Pancreas (tissue), 10 donors: ENCODE measurements around the gene NFS1. TPM values are rescaled to one million over a fixed set of nuclear protein-coding genes. Genes with fewer than 3 reads are reported as not detected.
A peak's percentile ranks its signal among the peaks of the same experiment; 100 is the strongest.

Source experiments
- ATAC-seq, 4 donors: fragments of 200-7000 bp; cut with Tn5 transposase; one replicate each; pipeline versions ENCODE4 v1.8.0 to v1.9.1; 2020; ENCODE audit warnings: mild to moderate bottlenecking in 4 of 4, moderate library complexity in 4 of 4
- DNase-seq, 6 donors: peaks; one replicate each; pipeline ENCODE4 v3.0.0-alpha.2; 2020
- FAIRE-seq: peaks from 2 replicates; lab custom pipeline; 2012; peaks lifted over from hg19 to GRCh38; lab: Jason Lieb, UNC
- H3K27ac ChIP-seq, 4 donors: fragments of 200-600 bp; sonication (generic); 1 replicate in 3 of 4; 2 replicates in 1 of 4; pipeline versions ENCODE4 v1.5.0 to v1.8.0; 2020
- H3K27me3 ChIP-seq, 4 donors: fragments of 200-600 bp; one replicate each; pipeline ENCODE4 v1.8.0; 2021
- H3K36me3 ChIP-seq, 3 donors: fragments of 200-600 bp; sonication (generic) in 1 of 3; one replicate each; pipeline versions ENCODE4 v1.5.0 to v1.8.0; 2020 to 2021
- H3K4me1 ChIP-seq, 3 donors: fragments of 200-600 bp; one replicate each; pipeline ENCODE4 v1.8.0; 2021
- H3K4me3 ChIP-seq, 4 donors: fragments of 200-600 bp; sonication (generic) in 2 of 4; one replicate each; pipeline versions ENCODE4 v1.5.0 to v1.8.0; 2020 to 2021
- H3K9me3 ChIP-seq, 4 donors: fragments of 200-600 bp; one replicate each; pipeline ENCODE4 v1.8.0; 2021
- WGBS, 2 donors: extraction: QIAGEN DNeasy Blood & Tissue Kit; methylation state at CpG; one replicate each; pipeline ENCODE4 v1.1.7; 2013; 5-methylcytosine and 5-hydroxymethylcytosine counted together
- intact Hi-C, 3 donors: fragments of 100-400 bp; cut with DNase I; formaldehyde crosslinking; loops; one replicate each; pipeline versions ENCODE4 v1.11.1 to v1.14.2; 2022
- polyA plus RNA-seq, 2 donors: library from polyadenylated mRNA; stranded (reverse); fragments of 200-250 nt; gene quantifications; one replicate each; pipeline ENCODE4 v1.2.3, GENCODE V29; 2013
- total RNA-seq, 6 donors: library from RNA; stranded (reverse); fragmentation: NEBNext Ultra II Directional in 4 of 6; extraction: Animal tissue kit (Norgen Biotek cat#: 25700) in 4 of 6; gene quantifications; one replicate each; pipeline versions ENCODE4 v1.2.1 to v1.2.4, GENCODE V29; 2021 to 2023
- TF ChIP-seq, protein P1 (sequence below), 4 donors: fragments of 200-600 bp; sonication (generic) in 3 of 4; IDR thresholded peaks; one replicate each; pipeline versions ENCODE4 v1.5.0 to v1.8.0; 2021; ENCODE audit warnings: antibody characterized with exemption in 4 of 4
- donor health status: healthy with polysubstance abuse.
- donor health status: DM: no; HTN: no; CAD: no; lungs with moderate emphysema.
- donor health status: DM: no; HTN: no; CAD: no.
- donor health status: control.
- donor health status: control.
- donor health status: Bipolar disorder and iron deficiency.
- donor health status: DM: yes; HTN: yes; CAD: no.
- donor health status: DM: no; HTN: no; CAD: no.
- donor health status: DM: no; HTN: no; CAD: no.
- donor health status: DM: yes; HTN: yes; CAD: no.

The NFS1 gene
- total and polyA plus RNA-seq, 8 donors: 11.0 to 34.8 (median 15.2) TPM

DNA sequence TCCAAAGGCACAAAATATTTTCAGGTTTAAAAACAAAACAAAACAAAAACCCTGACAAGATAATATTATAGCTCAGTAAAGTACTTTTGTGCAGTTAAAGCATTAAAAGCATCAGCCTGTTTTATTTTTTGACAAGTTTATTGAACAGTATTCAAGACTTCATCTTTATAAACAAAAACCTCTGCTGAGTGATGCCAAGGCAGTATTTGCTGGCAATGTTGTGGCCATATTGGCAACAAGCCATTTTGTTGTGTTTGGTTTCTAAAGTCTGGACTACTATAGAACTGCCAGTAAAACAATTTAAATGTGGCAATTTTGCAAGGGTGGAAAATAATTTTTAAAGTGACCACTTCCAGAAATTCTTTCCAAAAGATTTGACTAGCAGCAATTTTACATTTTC lies 50.3 kb downstream of the NFS1 start:
- H3K27me3 ChIP-seq: no peaks in the 10 kb centered on the region
- peaks cover 0 to 14% (median 10%) of the 10 kb centered on the region in 3 donors for H3K36me3 ChIP-seq
- DNase-seq: no peak
- TF ChIP-seq, protein P1, sequence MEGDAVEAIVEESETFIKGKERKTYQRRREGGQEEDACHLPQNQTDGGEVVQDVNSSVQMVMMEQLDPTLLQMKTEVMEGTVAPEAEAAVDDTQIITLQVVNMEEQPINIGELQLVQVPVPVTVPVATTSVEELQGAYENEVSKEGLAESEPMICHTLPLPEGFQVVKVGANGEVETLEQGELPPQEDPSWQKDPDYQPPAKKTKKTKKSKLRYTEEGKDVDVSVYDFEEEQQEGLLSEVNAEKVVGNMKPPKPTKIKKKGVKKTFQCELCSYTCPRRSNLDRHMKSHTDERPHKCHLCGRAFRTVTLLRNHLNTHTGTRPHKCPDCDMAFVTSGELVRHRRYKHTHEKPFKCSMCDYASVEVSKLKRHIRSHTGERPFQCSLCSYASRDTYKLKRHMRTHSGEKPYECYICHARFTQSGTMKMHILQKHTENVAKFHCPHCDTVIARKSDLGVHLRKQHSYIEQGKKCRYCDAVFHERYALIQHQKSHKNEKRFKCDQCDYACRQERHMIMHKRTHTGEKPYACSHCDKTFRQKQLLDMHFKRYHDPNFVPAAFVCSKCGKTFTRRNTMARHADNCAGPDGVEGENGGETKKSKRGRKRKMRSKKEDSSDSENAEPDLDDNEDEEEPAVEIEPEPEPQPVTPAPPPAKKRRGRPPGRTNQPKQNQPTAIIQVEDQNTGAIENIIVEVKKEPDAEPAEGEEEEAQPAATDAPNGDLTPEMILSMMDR (IDR thresholded peaks at IDR 0.05): no peak
- ATAC-seq: peak in 1 of 4 donors; percentile 34
- no peaks in the 10 kb centered on the region for H3K4me1 ChIP-seq
- H3K27ac ChIP-seq: no peak overlapping the region
- no peaks in the 10 kb centered on the region for H3K9me3 ChIP-seq
- FAIRE-seq: no peak
- no peak overlapping the region for H3K4me3 ChIP-seq
- intact Hi-C loops: no loop called here

- DNase-seq: no peak
- Histone ChIP-seq H3K27ac (no peak overlapping the region), H3K4me1 (no peaks in the 10 kb centered on the region), H3K27me3 (no peaks in the 10 kb centered on the region), H3K36me3 (no peaks in the 10 kb centered on the region), H3K9me3 (no peaks in the 10 kb centered on the region), H3K4me3 (no peak overlapping the region)
- 84 to 91% methylated on average over 2 of the region's 2 CpGs for WGBS, 2 donors
- FAIRE-seq: no peak
- intact Hi-C loops: no loop called here
- ATAC-seq: no peak
- TF ChIP-seq, protein P1 (IDR thresholded peaks at IDR 0.05): no peak
Measured at GRCh38 chr20:35644806-35645205, 54.3 kb downstream of the NFS1 start.

- TF ChIP-seq, protein P1 (IDR thresholded peaks at IDR 0.05): no peak
Measured at GRCh38 chr20:35643045-35643444, 56.1 kb downstream of the NFS1 start.

GRCh38 chr20:35641743-35642142 lies 57.4 kb downstream of the NFS1 start:
- ATAC-seq (peak in 2 of 4 donors; percentile 46 to 47), DNase-seq (no peak), FAIRE-seq (no peak)
- Histone ChIP-seq H3K4me1 (no peaks in the 10 kb centered on the region), H3K36me3 (no peaks in the 10 kb centered on the region), H3K4me3 (no peak overlapping the region), H3K9me3 (no peaks in the 10 kb centered on the region), H3K27ac (no peak overlapping the region), H3K27me3 (no peaks in the 10 kb centered on the region)
- intact Hi-C loops: no loop called here
- TF ChIP-seq, protein P1 (IDR thresholded peaks at IDR 0.05): no peak
- WGBS, 2 donors: 59 to 71% methylated on average over 4 of the region's 4 CpGs

More at GRCh38 chr20:35643045-35643444, 56.1 kb downstream of the NFS1 start:
- DNase-seq: no peak
- no peaks in the 10 kb centered on the region for H3K36me3 ChIP-seq
- FAIRE-seq: no peak
- intact Hi-C loops: no loop called here
- no peak for ATAC-seq
- no peaks in the 10 kb centered on the region for H3K4me1 ChIP-seq
- no peak overlapping the region for H3K4me3 ChIP-seq
- no peaks in the 10 kb centered on the region for H3K27me3 ChIP-seq
- no peak overlapping the region for H3K27ac ChIP-seq
- no peaks in the 10 kb centered on the region for H3K9me3 ChIP-seq
- WGBS, 2 donors: 95% methylated on average over 7 of the region's 7 CpGs

DNA sequence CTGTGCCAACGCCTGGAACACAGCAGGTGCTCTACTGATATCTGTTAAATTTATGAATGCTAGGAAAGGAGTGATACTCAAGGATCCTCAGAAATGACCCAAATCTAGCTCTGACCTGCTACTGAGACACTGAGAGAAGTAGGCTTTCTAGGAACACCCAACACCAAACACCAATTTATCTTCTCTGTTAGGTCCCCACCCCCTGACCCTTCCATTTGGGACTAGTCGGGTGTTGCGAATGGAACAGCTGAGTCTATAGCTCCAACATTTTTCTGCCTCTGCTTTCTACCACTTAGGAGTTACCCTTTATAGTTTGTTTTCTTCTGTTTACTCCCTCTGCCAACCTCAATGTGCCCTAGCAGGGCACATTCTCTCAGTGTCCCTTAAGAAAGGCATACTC lies 58.4 kb downstream of the NFS1 start:
- Histone ChIP-seq H3K9me3 (no peaks in the 10 kb centered on the region), H3K4me3 (no peak overlapping the region), H3K36me3 (no peaks in the 10 kb centered on the region), H3K27me3 (no peaks in the 10 kb centered on the region), H3K27ac (no peak overlapping the region), H3K4me1 (no peaks in the 10 kb centered on the region)
- ATAC-seq (no peak), DNase-seq (no peak), FAIRE-seq (no peak)
- WGBS, 2 donors: 54 to 56% methylated on average over 3 of the region's 3 CpGs
- TF ChIP-seq, protein P1 (IDR thresholded peaks at IDR 0.05): no peak
- intact Hi-C loops: no loop called here
